Activated T-cell treated with anti-CD3 and anti-CD28 coated beads, Interleukin-2, amount 50 U/mL, for 72 hours (primary cell): ENCODE measurements around the gene ARHGEF26. TPM values are rescaled to one million over a fixed set of nuclear protein-coding genes. Genes with fewer than 3 reads are reported as not detected.

Source experiments
- ATAC-seq, 2 donors: fragments of 150-1000 bp; cut with Tn5 transposase; replicated peaks in 1 of 2; 2 replicates each; pipeline ENCODE4 v1.10.0; 2021; ENCODE audit warnings: moderate library complexity in 2 of 2, mild to moderate bottlenecking in 1 of 2
- DNase-seq, 2 donors: peaks; one replicate each; pipeline ENCODE4 v3.0.0; 2021 to 2022; ENCODE audit warnings: mixed read lengths in 1 of 2
- H3K27ac Mint-ChIP-seq: one replicate; pipeline ENCODE4 v1.8.0; 2022; ENCODE audit warnings: mild to moderate bottlenecking, moderate library complexity, mixed read lengths
- H3K27me3 Mint-ChIP-seq: one replicate; pipeline ENCODE4 v1.8.0; 2022; ENCODE audit warnings: low read depth, mixed read lengths
- H3K36me3 Mint-ChIP-seq, 2 donors: one replicate each; pipeline ENCODE4 v1.8.0; 2022; ENCODE audit warnings: mixed read lengths in 2 of 2, mild to moderate bottlenecking in 1 of 2; ENCODE audit not compliant: insufficient read depth in 2 of 2
- H3K4me1 Mint-ChIP-seq: one replicate; pipeline ENCODE4 v1.8.0; 2022; ENCODE audit warnings: low read depth, mixed read lengths
- H3K4me3 Mint-ChIP-seq, 2 donors: one replicate each; pipeline ENCODE4 v1.8.0; 2022; ENCODE audit warnings: mild to moderate bottlenecking in 2 of 2, mixed read lengths in 2 of 2, moderate library complexity in 2 of 2
- H3K9me3 Mint-ChIP-seq, 2 donors: one replicate each; pipeline ENCODE4 v1.8.0; 2022; ENCODE audit warnings: mixed read lengths in 2 of 2
- total RNA-seq, 2 donors: library from RNA; stranded (reverse); gene quantifications; one replicate each; pipeline ENCODE4 v1.2.3, GENCODE V29; 2022

The ARHGEF26 gene
- total RNA-seq, 2 donors from 2014 or later = 0.31 to 0.32 TPM

DNA sequence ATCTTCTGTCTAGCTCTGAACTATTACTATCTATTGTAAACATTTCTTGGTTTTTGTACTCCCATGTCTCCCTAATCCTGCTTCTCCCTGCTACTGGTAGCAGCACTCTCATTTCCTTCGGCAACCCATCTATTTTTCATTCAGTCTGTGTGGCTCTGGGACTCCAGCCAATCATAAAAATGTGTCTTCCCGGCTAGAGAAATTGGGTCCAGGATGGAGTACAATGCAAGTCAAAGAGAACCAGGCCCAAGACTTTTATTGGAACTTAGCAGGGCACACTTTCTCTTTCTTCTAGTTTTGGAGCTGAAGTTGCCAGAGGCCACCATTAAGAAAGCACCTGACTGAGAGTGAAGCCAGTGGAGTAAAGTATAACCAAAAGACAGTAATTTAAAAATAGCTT is 22.8 kb upstream of the ARHGEF26 start:
- no peak overlapping the region for H3K4me3 Mint-ChIP-seq
- H3K27me3 Mint-ChIP-seq = peaks cover under 1% of the 10 kb centered on the region
- ATAC-seq = no peak
- no peak for DNase-seq
- H3K36me3 Mint-ChIP-seq = no peaks in the 10 kb centered on the region
- H3K4me1 Mint-ChIP-seq = no peaks in the 10 kb centered on the region
- H3K27ac Mint-ChIP-seq = peak overlapping the region; percentile 6
- H3K9me3 Mint-ChIP-seq = no peaks in the 10 kb centered on the region

DNA sequence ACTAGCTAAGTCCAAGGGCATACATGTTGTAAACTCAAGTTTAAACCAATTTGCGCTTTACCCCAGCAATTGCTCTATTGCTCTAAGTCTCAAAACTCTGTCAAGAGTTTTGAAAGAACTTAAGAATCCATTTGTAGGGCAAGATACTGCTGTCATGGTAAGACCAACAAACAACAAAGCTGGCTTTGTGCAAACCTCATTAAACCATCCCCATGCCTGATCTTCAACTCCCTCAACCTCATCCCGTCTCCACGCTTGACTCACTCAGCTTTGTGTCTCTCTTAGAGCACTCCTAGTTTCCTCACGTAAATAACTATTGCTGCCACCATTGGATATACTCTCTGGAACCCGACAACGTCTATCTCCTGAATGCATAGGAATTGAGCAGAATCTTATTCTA is 20.6 kb upstream of the ARHGEF26 start:
- no peaks in the 10 kb centered on the region for H3K9me3 Mint-ChIP-seq
- no peak overlapping the region for H3K27ac Mint-ChIP-seq
- no peaks in the 10 kb centered on the region for H3K27me3 Mint-ChIP-seq
- H3K4me3 Mint-ChIP-seq = no peak overlapping the region
- no peaks in the 10 kb centered on the region for H3K36me3 Mint-ChIP-seq
- H3K4me1 Mint-ChIP-seq = no peaks in the 10 kb centered on the region
- ATAC-seq (no peak), DNase-seq (no peak)

DNA sequence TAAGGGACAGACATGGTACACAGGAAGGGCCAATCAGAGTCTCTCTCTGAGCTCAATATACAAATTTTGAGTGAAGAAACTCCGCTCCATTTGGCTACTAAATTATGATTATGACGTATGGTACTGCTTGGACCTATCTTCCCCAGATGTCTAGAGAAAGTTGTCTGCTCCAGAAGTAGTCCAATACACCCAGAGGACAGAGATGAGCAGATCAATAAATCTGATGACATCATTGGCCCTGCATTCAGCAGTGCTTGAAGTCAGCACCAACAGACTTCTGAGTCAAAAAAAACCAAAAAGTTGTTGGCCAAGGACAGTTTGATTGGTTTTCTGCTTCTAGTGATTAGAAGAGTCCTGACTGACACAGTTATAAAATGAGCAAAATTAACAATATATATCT is 19.9 kb upstream of the ARHGEF26 start:
- Mint-ChIP-seq H3K9me3 (no peaks in the 10 kb centered on the region), H3K27ac (no peak overlapping the region), H3K36me3 (no peaks in the 10 kb centered on the region), H3K4me3 (no peak overlapping the region), H3K27me3 (no peaks in the 10 kb centered on the region), H3K4me1 (no peaks in the 10 kb centered on the region)
- ATAC-seq (no peak), DNase-seq (no peak)

DNA sequence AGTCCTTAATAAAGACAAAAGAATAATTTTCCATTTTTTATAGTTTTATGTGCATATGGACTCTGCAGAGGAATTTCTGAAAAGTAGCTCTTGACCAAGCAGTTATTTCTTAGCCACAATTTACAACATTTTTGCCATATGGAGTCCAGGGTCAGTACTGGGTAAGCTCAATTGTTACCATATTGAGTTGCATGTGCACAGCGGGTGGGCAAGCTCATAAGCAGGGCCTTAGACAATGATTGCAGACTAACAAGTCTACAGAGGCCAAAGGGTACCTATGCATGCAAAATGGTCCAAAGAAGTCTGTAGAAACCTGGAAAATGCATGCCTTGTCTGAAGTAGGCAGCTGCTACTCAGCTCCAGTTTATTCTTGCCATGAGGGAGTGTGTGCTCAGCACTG is 19.0 kb upstream of the ARHGEF26 start:
- Mint-ChIP-seq H3K27me3 (no peaks in the 10 kb centered on the region), H3K9me3 (no peaks in the 10 kb centered on the region)

DNA sequence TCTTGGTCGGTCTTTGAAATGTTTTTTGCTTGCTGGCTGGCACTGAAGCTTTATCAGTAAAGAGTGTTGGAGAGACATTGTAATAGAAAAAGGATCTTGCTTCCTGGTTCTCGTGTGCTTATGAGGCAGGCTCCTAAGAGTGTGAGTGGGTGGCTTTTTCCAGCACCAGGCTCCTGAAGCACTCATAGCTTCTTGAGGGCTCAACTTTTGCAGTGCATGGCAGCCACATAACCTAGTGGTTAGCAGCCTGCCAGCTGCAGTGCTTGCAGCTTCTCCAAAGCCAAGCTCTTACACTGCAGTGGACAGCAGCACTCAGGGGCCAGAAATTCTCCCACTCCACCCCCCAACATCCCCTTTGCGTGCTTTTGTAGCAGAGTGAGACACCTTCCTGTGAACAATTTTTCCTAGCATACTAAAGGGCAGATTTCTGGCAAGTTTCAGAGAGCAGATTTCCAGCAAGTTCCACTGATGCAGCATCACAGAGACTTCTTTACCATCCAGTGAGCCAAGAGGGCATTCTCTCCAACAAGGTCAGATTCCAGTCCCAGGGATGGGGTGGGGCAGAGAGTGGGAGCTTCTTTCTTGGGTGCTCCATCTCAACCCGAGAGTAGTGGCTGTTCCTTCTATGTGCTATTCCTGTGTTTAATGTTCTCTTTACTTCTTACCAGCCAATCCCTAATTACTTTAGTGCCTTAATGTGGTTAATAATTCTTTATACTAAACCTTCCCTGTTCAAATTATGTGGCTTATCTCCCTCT is 15.8 kb upstream of the ARHGEF26 start:
- Mint-ChIP-seq H3K4me1 (no peaks in the 10 kb centered on the region), H3K27me3 (peaks cover 5% of the 10 kb centered on the region), H3K36me3 (no peaks in the 10 kb centered on the region), H3K4me3 (no peak overlapping the region), H3K27ac (no peak overlapping the region), H3K9me3 (no peaks in the 10 kb centered on the region)
- no peak for DNase-seq
- ATAC-seq = no peak

More for the DNA sequence above, 19.0 kb upstream of the ARHGEF26 start:
- H3K4me1 Mint-ChIP-seq = no peaks in the 10 kb centered on the region
- no peak overlapping the region for H3K4me3 Mint-ChIP-seq
- no peak for ATAC-seq
- DNase-seq = no peak
- H3K27ac Mint-ChIP-seq = no peak overlapping the region
- H3K36me3 Mint-ChIP-seq = no peaks in the 10 kb centered on the region

DNA sequence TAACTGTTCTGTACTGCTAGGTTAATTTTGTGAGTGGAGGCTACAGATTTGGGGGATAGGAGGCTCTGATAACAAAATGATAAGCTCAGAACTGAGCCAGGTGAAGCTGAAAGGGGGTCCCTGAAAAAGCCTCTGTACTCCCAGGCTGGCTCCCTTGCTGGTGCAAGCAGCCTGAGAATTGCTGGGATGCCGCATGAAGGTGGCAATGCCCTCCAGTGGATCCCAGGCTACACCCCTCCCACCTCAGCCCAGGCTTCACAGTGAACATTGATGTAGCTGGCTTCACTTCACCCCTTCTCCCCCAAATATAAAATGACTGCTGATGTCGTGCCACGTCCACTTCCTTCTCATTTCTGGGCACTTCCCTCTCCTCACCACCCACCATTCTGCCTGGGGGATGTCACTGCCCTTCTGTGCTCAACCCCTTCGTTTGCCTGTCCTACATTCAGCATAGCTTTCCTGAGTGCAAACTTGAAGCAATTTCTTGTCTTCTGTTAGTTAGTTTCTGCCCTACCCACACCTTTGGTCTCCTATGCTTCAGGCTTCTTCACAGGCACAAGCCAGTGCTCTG is 9.7 kb upstream of the ARHGEF26 start:
- H3K36me3 Mint-ChIP-seq = no peaks in the 10 kb centered on the region
- H3K27me3 Mint-ChIP-seq = peaks cover 35% of the 10 kb centered on the region
- H3K9me3 Mint-ChIP-seq = no peaks in the 10 kb centered on the region
- no peak overlapping the region for H3K4me3 Mint-ChIP-seq
- H3K4me1 Mint-ChIP-seq = no peaks in the 10 kb centered on the region
- ATAC-seq (no peak), DNase-seq (no peak)
- H3K27ac Mint-ChIP-seq = no peak overlapping the region

DNA sequence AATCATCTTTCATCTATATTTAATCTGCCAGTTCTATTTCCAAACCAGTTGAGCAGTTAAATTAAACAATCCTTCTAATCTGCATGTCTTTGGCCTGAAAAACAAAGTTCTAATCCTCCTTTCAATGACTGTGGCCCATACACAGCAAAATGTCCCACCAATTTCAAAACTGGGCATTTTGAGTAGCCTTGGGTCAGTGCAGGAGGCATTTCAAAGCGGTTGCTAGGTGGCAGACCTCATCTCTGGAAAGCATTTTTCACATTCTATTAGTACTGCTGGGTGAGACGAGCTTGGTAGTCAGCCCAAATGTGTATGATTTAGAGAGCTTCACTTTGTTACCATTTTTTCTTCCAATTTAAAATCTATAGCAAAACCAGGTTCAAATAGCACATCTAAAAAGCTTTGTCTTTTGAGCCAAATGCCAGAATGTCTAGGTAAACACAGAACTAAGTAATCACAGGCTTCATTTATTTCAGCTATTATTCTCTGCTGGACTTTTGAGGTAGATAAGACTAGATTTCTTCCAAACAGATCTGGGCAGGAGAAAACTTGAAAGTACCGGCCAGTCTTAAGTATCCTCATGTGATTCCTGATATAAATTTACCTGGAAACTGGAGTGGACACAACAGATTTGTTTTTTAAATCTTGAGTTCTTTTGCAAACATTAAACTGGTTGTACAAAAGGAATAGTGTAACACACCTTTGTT is 8.9 kb upstream of the ARHGEF26 start:
- no peak for ATAC-seq
- H3K36me3 Mint-ChIP-seq = no peaks in the 10 kb centered on the region

DNA sequence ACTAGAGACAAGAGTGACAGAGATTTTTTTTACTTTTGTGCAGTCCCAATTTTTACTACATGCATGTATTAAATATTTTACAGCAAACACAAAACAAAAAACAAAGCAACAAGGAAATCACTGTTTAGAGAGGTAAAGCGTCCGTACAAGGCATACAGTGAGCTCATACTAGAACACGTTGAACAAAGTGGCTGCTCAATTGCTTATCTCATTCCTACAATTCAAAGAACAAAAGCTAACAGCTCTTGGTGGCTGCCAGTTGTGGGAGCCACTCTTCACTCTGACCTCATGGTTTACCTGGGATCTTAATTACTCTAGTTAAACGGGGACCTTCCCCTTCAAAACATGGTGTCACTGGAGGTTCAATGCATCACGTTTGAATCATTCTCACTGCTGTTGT is 7.6 kb upstream of the ARHGEF26 start:
- DNase-seq (no peak), ATAC-seq (no peak)
- H3K27ac Mint-ChIP-seq = no peak overlapping the region
- H3K4me3 Mint-ChIP-seq = no peak overlapping the region
- H3K27me3 Mint-ChIP-seq = peaks cover 53% of the 10 kb centered on the region
- no peaks in the 10 kb centered on the region for H3K9me3 Mint-ChIP-seq
- H3K4me1 Mint-ChIP-seq = no peaks in the 10 kb centered on the region
- no peaks in the 10 kb centered on the region for H3K36me3 Mint-ChIP-seq

More for the DNA sequence above, 8.9 kb upstream of the ARHGEF26 start:
- Mint-ChIP-seq H3K27me3 (peaks cover 42% of the 10 kb centered on the region), H3K4me3 (no peak overlapping the region), H3K27ac (no peak overlapping the region), H3K9me3 (no peaks in the 10 kb centered on the region), H3K4me1 (no peaks in the 10 kb centered on the region)
- no peak for DNase-seq

DNA sequence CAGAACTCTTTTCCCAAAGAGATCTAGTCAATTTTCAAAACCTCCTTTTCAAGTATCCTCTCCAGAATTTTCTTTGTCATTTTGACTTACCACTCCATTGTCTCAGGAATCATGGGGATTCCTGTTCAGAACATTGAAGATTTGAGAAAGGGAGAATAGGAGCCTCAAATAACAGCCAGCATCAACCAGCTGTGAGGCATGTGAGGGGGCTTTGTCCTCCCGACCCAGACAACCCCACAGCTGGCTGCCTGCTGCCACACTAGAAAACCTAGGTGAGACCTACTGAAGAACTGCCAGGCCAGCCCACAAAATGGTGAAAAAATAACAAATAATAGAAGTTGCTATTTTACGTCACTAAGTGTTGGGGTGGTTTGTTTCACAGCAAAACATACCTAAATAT is 5.9 kb upstream of the ARHGEF26 start:
- no peak overlapping the region for H3K4me3 Mint-ChIP-seq
- ATAC-seq = no peak
- no peaks in the 10 kb centered on the region for H3K9me3 Mint-ChIP-seq
- DNase-seq = no peak
- no peaks in the 10 kb centered on the region for H3K36me3 Mint-ChIP-seq
- no peak overlapping the region for H3K27ac Mint-ChIP-seq
- H3K27me3 Mint-ChIP-seq = peaks cover 65% of the 10 kb centered on the region
- no peaks in the 10 kb centered on the region for H3K4me1 Mint-ChIP-seq

DNA sequence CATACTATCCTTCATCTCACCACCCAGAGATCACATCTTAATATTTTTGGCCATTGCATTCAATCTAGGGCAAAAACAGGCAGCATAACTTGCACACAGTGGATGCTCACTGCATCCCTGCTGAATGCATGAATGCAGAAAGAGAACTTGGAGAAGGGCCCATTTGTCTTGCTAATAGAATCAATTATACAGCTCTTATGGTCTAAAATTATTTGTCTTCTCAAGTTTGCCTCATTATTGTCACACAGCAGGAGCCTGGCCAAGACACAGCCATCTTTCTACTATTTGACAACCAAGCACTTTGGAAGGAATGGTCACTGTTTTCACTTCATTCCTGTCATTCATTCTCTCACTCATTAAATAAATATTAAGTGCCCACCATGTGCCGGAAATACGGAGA is 1.2 kb upstream of the ARHGEF26 start:
- no peak overlapping the region for H3K27ac Mint-ChIP-seq
- peaks cover 64% of the 10 kb centered on the region for H3K27me3 Mint-ChIP-seq
- no peaks in the 10 kb centered on the region for H3K9me3 Mint-ChIP-seq
- peak overlapping the region in 1 of 2 donors; percentile 36 for H3K4me3 Mint-ChIP-seq
- ATAC-seq (no peak), DNase-seq (no peak)
- H3K4me1 Mint-ChIP-seq = peaks cover 23% of the 10 kb centered on the region
- H3K36me3 Mint-ChIP-seq = no peaks in the 10 kb centered on the region

DNA sequence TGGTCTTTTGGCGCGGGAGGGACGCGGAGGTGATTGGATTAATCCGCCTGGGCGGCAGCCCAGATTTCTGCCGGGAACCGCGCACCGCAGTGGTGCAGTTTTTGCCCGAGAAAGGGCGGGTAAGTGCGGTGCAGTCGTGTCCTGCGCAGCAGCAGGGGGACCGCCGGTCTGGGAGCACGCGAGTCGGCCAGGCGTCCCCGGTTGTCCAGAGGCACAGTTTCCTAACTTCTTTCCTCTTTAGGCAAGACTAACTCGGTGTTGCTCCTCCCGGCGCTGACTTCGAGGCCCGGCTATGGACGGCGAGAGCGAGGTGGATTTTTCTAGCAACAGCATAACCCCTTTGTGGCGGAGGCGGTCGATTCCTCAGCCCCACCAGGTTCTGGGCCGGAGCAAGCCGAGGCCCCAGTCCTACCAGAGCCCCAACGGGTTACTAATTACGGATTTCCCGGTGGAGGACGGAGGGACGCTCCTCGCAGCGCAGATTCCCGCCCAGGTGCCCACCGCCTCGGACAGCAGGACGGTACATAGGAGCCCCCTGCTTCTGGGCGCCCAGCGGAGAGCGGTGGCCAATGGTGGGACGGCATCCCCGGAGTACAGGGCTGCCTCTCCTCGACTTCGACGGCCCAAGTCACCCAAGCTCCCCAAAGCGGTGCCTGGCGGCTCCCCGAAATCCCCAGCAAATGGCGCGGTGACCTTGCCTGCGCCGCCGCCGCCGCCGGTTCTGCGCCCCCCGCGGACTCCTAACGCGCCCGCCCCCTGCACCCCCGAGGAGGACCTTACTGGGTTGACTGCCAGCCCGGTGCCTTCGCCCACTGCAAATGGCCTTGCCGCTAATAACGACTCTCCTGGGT is 736 bp downstream of the ARHGEF26 start:
- Mint-ChIP-seq H3K27ac (no peak overlapping the region), H3K9me3 (no peaks in the 10 kb centered on the region)
- peak; percentile 55 to 58 for ATAC-seq

DNA sequence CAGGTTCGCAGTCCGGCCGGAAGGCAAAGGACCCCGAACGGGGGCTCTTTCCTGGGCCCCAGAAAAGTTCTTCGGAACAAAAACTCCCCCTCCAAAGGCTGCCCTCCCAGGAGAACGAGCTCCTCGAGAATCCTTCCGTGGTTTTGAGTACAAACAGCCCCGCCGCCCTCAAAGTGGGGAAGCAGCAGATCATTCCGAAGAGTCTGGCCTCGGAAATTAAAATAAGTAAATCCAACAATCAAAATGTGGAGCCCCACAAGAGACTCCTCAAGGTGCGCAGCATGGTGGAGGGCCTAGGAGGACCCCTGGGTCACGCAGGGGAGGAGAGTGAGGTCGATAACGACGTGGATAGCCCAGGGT is 1.3 kb downstream of the ARHGEF26 start:
- Mint-ChIP-seq H3K36me3 (no peaks in the 10 kb centered on the region), H3K4me1 (peaks cover 23% of the 10 kb centered on the region), H3K9me3 (no peaks in the 10 kb centered on the region), H3K27me3 (peaks cover 72% of the 10 kb centered on the region), H3K4me3 (peak overlapping the region; percentile 89 to 91), H3K27ac (no peak overlapping the region)
- ATAC-seq (no peak), DNase-seq (peak in 1 of 2 donors; percentile 1)

More for the DNA sequence above, 736 bp downstream of the ARHGEF26 start:
- Mint-ChIP-seq H3K4me1 (peaks cover 23% of the 10 kb centered on the region), H3K27me3 (peaks cover 78% of the 10 kb centered on the region), H3K4me3 (peak overlapping the region; percentile 89 to 91), H3K36me3 (no peaks in the 10 kb centered on the region)
- peak; percentile 31 to 34 for DNase-seq
